ENCODE results near the gene PLK1.

Gene PLK1

DNA sequence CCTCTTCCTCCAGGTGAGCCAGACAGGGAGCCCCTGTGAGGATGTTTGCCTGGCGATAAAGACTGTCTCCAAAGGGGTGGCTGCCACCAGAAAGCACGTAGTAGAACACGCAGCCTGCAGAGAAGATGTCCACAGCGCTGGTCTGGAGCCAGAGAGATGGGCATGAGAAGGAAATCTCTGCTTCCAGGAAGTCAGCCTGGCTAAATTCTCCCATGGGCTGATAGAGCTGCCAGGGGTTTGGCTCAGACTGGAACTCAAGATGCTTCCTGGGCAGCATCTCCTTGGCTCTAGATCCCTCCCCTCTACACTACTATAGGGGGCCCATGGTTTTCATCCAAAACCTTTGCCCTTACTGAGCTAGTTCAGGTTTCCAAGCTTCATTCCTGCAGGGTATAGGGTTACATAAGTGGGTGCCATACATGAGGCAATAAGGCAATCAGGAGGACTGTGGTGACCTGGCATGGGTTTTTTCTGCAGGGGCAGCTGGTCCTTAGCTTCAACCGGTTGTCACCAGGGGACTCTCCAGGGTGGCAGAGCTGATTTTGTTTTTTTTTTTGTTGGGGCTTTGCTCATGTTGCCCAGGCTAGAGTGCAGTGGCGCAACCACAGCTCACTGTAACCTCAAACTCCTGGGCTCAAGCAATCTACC is 13.6 kb downstream of the PLK1 start:
- H3K36me3 Mint-ChIP-seq (ENCODE audit: low read depth): peaks cover 30% of the 10 kb centered on the region
- peaks cover 3% of the 10 kb centered on the region for H3K4me1 Mint-ChIP-seq
- DNase-seq (no peak), ATAC-seq (no peak)
- H3K27me3 Mint-ChIP-seq: peaks cover 10% of the 10 kb centered on the region
- H3K27ac Mint-ChIP-seq: no peak overlapping the region
- H3K4me3 Mint-ChIP-seq: no peak overlapping the region
- H3K9me3 Mint-ChIP-seq: no peaks in the 10 kb centered on the region

GRCh38 chr16:23694265-23694643 is 15.6 kb downstream of the PLK1 start:
- Mint-ChIP-seq H3K4me1 (peaks cover 3% of the 10 kb centered on the region), H3K4me3 (no peak overlapping the region), H3K27ac (no peak overlapping the region), H3K9me3 (no peaks in the 10 kb centered on the region), H3K36me3 (ENCODE audit: low read depth) (peaks cover 13% of the 10 kb centered on the region), H3K27me3 (peaks cover 10% of the 10 kb centered on the region)
- no peak for DNase-seq
- ATAC-seq: no peak

DNA sequence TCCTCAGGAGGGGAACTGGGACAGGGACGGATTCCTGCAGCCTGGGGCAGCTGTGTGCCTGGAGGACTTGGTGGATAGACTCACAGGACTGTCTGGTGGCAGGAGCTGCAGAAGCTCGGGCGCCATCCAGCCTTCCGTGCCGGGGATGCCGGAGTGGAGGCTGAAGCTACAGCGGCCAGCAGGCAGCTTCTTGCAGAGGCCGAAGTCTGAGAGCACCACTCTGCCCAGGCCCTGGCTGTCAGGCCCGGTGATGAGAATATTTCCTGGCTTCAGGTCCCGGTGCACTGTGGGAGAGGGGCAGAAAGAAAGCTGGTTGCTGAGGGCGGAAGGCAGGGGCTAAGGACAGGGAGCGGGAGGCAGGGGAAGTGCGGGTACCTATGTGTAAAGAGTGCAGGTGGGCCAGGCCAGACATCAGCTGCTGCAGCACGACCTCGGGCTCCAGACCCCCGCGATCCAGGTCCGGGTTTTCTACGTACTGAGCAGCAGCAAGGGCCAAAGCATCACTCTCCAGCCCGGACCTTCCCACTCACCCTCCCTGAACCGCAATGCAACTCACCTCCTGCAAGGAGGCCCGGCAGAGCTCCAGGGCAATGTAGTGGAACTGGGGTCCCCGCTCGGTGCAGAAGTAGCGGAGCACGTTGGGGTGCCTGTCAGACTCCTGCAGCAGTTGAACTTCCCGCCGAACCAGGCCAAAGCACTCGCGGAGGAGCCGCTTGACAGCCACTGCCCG is 16.1 kb downstream of the PLK1 start:
- H3K27me3 Mint-ChIP-seq: peaks cover 10% of the 10 kb centered on the region
- DNase-seq: no peak
- H3K4me3 Mint-ChIP-seq: no peak overlapping the region
- H3K4me1 Mint-ChIP-seq: peaks cover 3% of the 10 kb centered on the region
- ATAC-seq: no peak
- H3K36me3 Mint-ChIP-seq (ENCODE audit: low read depth): peaks cover 8% of the 10 kb centered on the region
- H3K9me3 Mint-ChIP-seq: no peaks in the 10 kb centered on the region
- H3K27ac Mint-ChIP-seq: no peak overlapping the region

GRCh38 chr16:23695756-23696155 is 17.1 kb downstream of the PLK1 start:
- Mint-ChIP-seq H3K4me3 (no peak overlapping the region), H3K36me3 (ENCODE audit: low read depth) (peaks cover 6% of the 10 kb centered on the region), H3K27ac (no peak overlapping the region), H3K27me3 (peaks cover 10% of the 10 kb centered on the region), H3K4me1 (peaks cover 3% of the 10 kb centered on the region), H3K9me3 (no peaks in the 10 kb centered on the region)
- no peak for ATAC-seq
- no peak for DNase-seq

GRCh38 chr16:23699100-23699499 is 20.4 kb downstream of the PLK1 start:
- Mint-ChIP-seq H3K36me3 (ENCODE audit: low read depth) (peaks cover 2% of the 10 kb centered on the region), H3K9me3 (peaks cover 9% of the 10 kb centered on the region), H3K27me3 (peaks cover 14% of the 10 kb centered on the region), H3K4me3 (no peak overlapping the region), H3K27ac (no peak overlapping the region), H3K4me1 (peaks cover 3% of the 10 kb centered on the region)
- no peak for DNase-seq
- no peak for ATAC-seq

DNA sequence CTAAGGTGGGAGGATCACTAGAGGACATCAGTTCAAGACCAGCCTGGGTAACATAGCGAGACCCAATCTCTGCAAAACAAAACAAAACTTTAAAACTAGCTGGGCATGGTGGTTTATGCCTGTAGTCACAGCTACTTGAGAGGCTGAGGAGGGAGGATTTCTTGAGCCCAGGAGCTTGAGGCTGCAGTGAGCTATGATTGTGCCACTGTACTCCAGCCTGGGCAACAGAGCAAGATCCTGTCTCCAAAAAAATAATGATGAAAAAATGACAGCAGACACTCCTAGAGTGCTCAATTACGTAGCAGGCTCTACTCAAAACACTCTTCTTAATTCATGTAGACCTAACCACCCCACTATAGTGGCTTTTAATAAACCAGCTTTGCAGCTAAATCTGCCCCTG is 21.4 kb downstream of the PLK1 start:
- no peak overlapping the region for H3K27ac Mint-ChIP-seq
- no peak overlapping the region for H3K4me3 Mint-ChIP-seq
- H3K4me1 Mint-ChIP-seq: no peaks in the 10 kb centered on the region
- peaks cover 7% of the 10 kb centered on the region for H3K27me3 Mint-ChIP-seq
- H3K36me3 Mint-ChIP-seq (ENCODE audit: low read depth): peaks cover 2% of the 10 kb centered on the region
- peaks cover 9% of the 10 kb centered on the region for H3K9me3 Mint-ChIP-seq
- ATAC-seq: no peak
- no peak for DNase-seq

- Mint-ChIP-seq H3K4me3 (no peak overlapping the region), H3K4me1 (no peaks in the 10 kb centered on the region), H3K27me3 (peaks cover 6% of the 10 kb centered on the region), H3K9me3 (peaks cover 9% of the 10 kb centered on the region), H3K27ac (no peak overlapping the region), H3K36me3 (ENCODE audit: low read depth) (peaks cover 2% of the 10 kb centered on the region)
- ATAC-seq: no peak
- no peak for DNase-seq
Measured at GRCh38 chr16:23700509-23700908, 21.8 kb downstream of the PLK1 start.

DNA sequence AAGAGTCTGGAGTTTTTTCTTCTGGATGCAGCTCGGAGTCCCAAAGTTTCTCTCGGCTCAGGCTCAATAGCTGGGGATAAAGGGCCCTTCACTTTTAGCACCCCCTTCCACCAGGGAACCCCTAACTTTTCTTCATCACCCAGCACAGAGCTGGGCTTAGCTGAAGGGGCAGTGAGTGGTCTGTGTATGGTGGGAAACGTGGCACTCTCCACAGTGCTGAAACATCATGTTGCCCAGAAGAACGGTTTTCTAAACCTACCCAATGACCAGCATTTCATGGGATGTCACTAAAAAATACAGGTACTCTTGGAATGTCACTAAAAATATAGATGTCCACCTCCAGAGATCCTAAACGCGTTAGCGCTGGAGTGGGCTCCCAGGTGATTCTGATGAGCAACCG is 22.4 kb downstream of the PLK1 start:
- H3K4me3 Mint-ChIP-seq: no peak overlapping the region
- ATAC-seq (no peak), DNase-seq (no peak)
- peaks cover 9% of the 10 kb centered on the region for H3K9me3 Mint-ChIP-seq
- H3K27ac Mint-ChIP-seq: no peak overlapping the region
- H3K36me3 Mint-ChIP-seq (ENCODE audit: low read depth): peaks cover 2% of the 10 kb centered on the region
- H3K4me1 Mint-ChIP-seq: no peaks in the 10 kb centered on the region
- peaks cover 6% of the 10 kb centered on the region for H3K27me3 Mint-ChIP-seq

DNA sequence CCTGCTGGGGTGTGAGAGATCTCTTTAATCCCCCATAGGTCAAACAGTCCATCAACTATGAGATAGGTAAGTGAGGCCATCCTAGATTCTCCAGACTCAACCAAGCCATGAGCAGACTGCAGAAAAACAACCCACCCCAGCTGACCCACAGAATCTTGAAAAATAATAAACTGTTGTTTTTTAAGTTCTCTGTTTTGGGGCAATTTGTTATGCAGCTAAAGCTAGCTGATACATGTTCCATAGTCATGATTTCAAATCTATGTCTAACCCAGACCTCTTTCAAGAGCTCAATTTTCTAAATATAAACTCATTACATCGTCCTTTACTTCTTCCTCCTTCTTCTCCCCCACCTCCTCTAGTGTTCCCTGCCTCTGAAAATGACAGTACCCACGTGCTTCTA is 24.3 kb downstream of the PLK1 start:
- Mint-ChIP-seq H3K36me3 (ENCODE audit: low read depth) (peaks cover 2% of the 10 kb centered on the region), H3K4me1 (no peaks in the 10 kb centered on the region), H3K27me3 (peaks cover 14% of the 10 kb centered on the region), H3K4me3 (no peak overlapping the region), H3K9me3 (peaks cover 9% of the 10 kb centered on the region), H3K27ac (no peak overlapping the region)
- DNase-seq: no peak
- no peak for ATAC-seq

DNA sequence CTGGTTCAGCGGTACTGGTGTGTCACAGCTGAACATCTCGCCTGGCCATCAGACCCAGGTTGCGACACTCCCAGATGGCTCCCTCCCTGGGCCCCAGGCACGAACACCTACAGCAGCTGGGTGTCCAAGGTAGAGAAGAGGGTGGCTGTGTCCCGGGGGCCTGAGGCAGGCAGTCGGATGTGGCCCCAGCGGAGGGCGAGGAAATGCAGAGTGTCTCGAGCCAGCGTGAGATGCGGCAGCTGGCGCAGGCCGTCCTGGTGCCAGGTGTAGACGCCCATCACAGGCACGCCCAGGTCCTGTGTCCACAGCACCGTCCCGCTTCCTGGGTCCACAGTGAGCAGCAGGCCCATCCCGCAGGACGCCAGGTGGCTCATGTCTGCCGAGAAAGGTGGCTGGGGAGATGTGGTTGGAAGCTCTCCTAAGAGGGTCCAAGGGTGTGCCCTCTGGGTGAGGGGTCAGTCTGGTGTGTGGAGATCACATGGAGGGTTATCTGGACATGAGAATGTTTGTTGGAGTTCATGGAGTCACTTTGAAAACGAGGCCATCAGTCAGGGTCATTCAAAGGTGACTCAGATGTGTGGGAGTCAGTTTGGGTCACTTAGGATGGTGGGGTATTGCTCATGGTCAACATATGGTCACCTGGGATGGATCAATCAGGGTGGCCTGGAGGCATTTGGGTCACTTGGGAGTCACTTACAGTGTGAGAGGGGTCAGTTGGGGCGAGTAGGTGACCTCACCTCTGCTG is 26.3 kb downstream of the PLK1 start:
- DNase-seq (no peak), ATAC-seq (no peak)
- peaks cover 15% of the 10 kb centered on the region for H3K9me3 Mint-ChIP-seq
- no peaks in the 10 kb centered on the region for H3K4me1 Mint-ChIP-seq
- no peak overlapping the region for H3K27ac Mint-ChIP-seq
- no peak overlapping the region for H3K4me3 Mint-ChIP-seq
- H3K36me3 Mint-ChIP-seq (ENCODE audit: low read depth): peaks cover 2% of the 10 kb centered on the region
- H3K27me3 Mint-ChIP-seq: peaks cover 21% of the 10 kb centered on the region

DNA sequence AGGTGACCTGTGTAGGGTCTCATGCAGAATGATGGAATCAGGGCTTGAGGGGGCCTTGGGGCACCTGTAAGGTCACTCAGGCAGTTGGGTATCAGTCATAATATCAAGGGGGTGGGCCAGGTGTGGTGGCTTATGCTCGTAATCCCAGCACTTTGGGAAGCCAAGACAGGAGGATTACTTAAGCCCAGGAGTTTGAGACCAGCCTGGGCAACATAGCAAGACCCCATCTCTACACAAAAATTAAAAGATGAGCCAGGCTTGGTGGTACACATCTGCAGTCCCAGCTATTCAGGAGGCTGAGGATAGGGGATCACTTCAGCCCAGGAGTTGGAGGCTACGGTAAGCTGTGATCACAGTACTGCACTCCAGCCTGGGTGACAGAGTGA is 26.8 kb downstream of the PLK1 start:
- peaks cover 23% of the 10 kb centered on the region for H3K27me3 Mint-ChIP-seq
- no peaks in the 10 kb centered on the region for H3K4me1 Mint-ChIP-seq
- DNase-seq: no peak
- no peak overlapping the region for H3K4me3 Mint-ChIP-seq
- peaks cover 21% of the 10 kb centered on the region for H3K9me3 Mint-ChIP-seq
- no peak for ATAC-seq
- H3K36me3 Mint-ChIP-seq (ENCODE audit: low read depth): peaks cover 5% of the 10 kb centered on the region
- no peak overlapping the region for H3K27ac Mint-ChIP-seq

DNA sequence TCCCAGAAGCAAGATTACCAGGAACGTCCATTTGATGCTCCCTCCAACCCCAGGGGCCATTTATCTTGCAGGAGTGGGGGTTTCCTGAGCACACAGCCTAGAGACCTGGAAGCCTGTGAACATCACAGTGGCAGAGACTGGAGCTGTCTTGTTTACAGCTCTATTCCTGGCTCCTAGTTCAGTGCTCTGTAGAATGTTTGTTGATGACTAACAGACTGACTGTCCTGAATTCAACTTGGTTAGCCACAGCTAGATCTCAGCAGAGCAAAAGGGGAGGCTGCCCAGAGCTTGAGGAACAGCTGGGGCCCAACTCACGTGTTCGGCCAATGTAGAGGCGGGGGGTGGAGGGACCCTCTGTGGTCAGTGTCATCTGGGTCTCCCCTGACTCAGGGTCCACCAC is 27.8 kb downstream of the PLK1 start:
- Mint-ChIP-seq H3K36me3 (ENCODE audit: low read depth) (peaks cover 5% of the 10 kb centered on the region), H3K27ac (no peak overlapping the region), H3K4me1 (no peaks in the 10 kb centered on the region), H3K27me3 (peaks cover 28% of the 10 kb centered on the region), H3K4me3 (no peak overlapping the region), H3K9me3 (peaks cover 21% of the 10 kb centered on the region)
- DNase-seq (no peak), ATAC-seq (no peak)

- ATAC-seq: no peak
- DNase-seq: no peak
- Mint-ChIP-seq H3K27ac (no peak overlapping the region), H3K4me1 (no peaks in the 10 kb centered on the region), H3K4me3 (no peak overlapping the region), H3K9me3 (peaks cover 12% of the 10 kb centered on the region), H3K36me3 (ENCODE audit: low read depth) (peaks cover 2% of the 10 kb centered on the region), H3K27me3 (peaks cover 42% of the 10 kb centered on the region)
Measured at GRCh38 chr16:23709536-23709935, 30.8 kb downstream of the PLK1 start.

GRCh38 chr16:23710008-23710407 is 31.3 kb downstream of the PLK1 start:
- peaks cover 2% of the 10 kb centered on the region for H3K36me3 Mint-ChIP-seq (ENCODE audit: low read depth)
- DNase-seq (no peak), ATAC-seq (no peak)
- peaks cover 12% of the 10 kb centered on the region for H3K9me3 Mint-ChIP-seq
- H3K4me1 Mint-ChIP-seq: no peaks in the 10 kb centered on the region
- peaks cover 46% of the 10 kb centered on the region for H3K27me3 Mint-ChIP-seq
- H3K27ac Mint-ChIP-seq: no peak overlapping the region
- H3K4me3 Mint-ChIP-seq: no peak overlapping the region

GRCh38 chr16:23710504-23710903 is 31.8 kb downstream of the PLK1 start:
- Mint-ChIP-seq H3K27ac (no peak overlapping the region), H3K9me3 (peaks cover 12% of the 10 kb centered on the region), H3K4me3 (no peak overlapping the region), H3K4me1 (no peaks in the 10 kb centered on the region), H3K36me3 (ENCODE audit: low read depth) (peaks cover 2% of the 10 kb centered on the region), H3K27me3 (peaks cover 46% of the 10 kb centered on the region)
- ATAC-seq: no peak
- DNase-seq: no peak

Data from activated naive CD8-positive, alpha-beta T cell treated with anti-CD3 and anti-CD28 coated beads, Interleukin-2, amount 50 U/mL, for 24 hours (primary cell).